Measurements from ENCODE around the gene COL4A2.

Gene COL4A2

DNA sequence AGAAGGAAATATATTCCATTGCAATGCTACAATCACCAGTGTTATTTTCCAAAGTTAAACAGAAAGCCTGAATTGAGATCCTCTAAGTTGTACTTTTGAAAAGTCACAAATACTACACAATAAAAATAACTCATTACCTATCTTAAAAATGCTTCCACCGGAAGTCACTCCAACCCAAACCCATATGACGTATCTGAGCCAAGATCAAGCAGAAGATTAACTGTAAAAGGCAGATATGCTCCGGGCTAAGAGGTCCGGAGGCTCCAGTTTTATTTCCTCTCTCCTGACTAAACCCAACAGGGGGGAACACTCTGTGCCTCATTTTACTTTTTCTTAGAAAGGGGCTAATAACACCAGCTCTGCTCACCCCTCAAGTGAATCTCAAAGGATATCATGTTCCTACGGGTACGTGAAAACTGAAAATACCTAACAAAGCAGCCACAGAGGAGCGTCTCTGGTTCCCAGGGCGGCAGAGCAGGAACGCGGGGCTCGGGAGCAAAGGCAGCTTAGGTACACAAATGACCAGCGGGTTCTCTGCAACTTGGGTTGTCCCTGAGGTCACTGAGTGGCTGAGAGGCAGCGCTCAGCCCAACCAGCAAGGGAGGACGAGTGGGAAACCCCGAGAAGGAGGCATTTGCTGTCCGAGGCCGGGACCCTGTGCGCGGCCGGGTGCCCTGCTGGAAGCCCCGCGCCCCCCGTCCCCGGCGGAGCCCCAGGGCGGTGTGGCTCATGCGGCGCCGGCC, 253.7 kb downstream of the COL4A2 start:
- DNase-seq (ENCODE audit: low spot score): no peak

- DNase-seq (ENCODE audit: low spot score): peak; percentile 73
Observed at GRCh38 chr13:110561344-110562035, 254.4 kb downstream of the COL4A2 start, which contains the start of gene RAB20. Gene RAB20, minus strand, starts transcription at chr13:110561722. Its CDS starts 203 bp downstream, at chr13:110561519.

DNA sequence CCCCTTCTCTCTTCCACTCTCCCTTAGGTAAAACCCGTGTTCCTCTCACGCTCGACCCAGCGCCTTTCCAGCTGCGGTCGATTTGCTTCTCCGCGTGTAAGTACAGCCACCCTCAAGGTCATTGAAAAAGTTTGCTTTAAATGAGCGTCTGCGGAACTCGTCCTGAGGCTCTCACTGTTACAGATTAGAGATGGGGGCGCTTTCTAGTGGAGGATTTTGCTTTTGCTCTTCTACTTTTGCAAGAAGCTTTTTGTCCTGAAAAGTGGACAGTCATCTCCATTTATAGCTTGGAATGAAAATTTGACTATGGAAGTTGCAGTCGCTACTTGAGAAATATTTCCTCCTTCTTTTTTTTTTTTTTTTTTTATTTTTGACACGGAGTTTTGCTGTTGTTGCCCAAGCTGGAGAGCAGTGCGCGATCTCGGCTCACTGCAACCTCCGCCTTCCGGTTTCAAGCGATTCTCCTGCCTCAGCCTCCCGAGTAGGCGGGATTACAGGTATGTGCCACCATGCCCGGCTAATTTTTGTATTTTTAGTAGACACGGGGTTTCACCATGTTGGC, 255.0 kb downstream of the COL4A2 start:
- no peak for DNase-seq (ENCODE audit: low spot score)
